HL-60 (cell line): ENCODE measurements around the gene RNF225.

Experiments
- DNase-seq, 2 experiments: peaks; one replicate each; pipeline ENCODE4 v3.0.0-alpha.2; 2010 to 2020; ENCODE audit warnings: low read depth in 1 of 2, low spot score in 1 of 2
- H3K27ac ChIP-seq: fragments of 250-450 bp; sonication (Bioruptor Pico); replicated peaks from 2 replicates; pipeline ENCODE4 v1.5.1; 2020; ENCODE audit warnings: mild to moderate bottlenecking, moderate library complexity
- H3K27me3 ChIP-seq: fragments of 250-450 bp; sonication (Bioruptor Pico); 2 replicates; pipeline ENCODE4 v1.5.1; 2021; ENCODE audit warnings: mild to moderate bottlenecking, moderate library complexity; ENCODE audit not compliant: insufficient read depth, poor library complexity, severe bottlenecking
- H3K4me3 ChIP-seq: replicated peaks from 2 replicates; pipeline ENCODE4 v1.5.1; 2011; ENCODE audit warnings: mild to moderate bottlenecking, control low read depth, low read length; ENCODE audit not compliant: insufficient read depth
- CTCF ChIP-seq: IDR thresholded peaks from one replicate; pipeline ENCODE4 v1.5.1; 2011; ENCODE audit warnings: low read length, control low read depth, inconsistent platforms; ENCODE audit not compliant: insufficient read depth
- GABPA ChIP-seq: IDR thresholded peaks from 2 replicates; pipeline ENCODE4 v1.6.1; 2012; ENCODE audit warnings: low read depth
- POLR2AphosphoS5 ChIP-seq: IDR thresholded peaks from 2 replicates; pipeline ENCODE4 v1.6.1; 2012; ENCODE audit warnings: low read depth
- SPI1 ChIP-seq: IDR thresholded peaks from 2 replicates; pipeline ENCODE4 v1.6.1; 2012; ENCODE audit warnings: low read depth, mild to moderate bottlenecking, borderline replicate concordance
- TF ChIP-seq, protein P1 (sequence below): IDR thresholded peaks from 2 replicates; pipeline ENCODE4 v1.6.1; 2012; ENCODE audit warnings: low read depth; ENCODE audit not compliant: insufficient replicate concordance

RNF225 gene

GRCh38 chr19:58417071-58417470, 21.6 kb downstream of the RNF225 start:
- no peak for DNase-seq
- Histone ChIP-seq H3K4me3 (no peak overlapping the region), H3K27me3 (no peaks in the 10 kb centered on the region), H3K27ac (no peak overlapping the region)
- TF ChIP-seq CTCF = no peak
- no peak for TF ChIP-seq POLR2AphosphoS5
- no peak for TF ChIP-seq GABPA
- TF ChIP-seq, protein P1, sequence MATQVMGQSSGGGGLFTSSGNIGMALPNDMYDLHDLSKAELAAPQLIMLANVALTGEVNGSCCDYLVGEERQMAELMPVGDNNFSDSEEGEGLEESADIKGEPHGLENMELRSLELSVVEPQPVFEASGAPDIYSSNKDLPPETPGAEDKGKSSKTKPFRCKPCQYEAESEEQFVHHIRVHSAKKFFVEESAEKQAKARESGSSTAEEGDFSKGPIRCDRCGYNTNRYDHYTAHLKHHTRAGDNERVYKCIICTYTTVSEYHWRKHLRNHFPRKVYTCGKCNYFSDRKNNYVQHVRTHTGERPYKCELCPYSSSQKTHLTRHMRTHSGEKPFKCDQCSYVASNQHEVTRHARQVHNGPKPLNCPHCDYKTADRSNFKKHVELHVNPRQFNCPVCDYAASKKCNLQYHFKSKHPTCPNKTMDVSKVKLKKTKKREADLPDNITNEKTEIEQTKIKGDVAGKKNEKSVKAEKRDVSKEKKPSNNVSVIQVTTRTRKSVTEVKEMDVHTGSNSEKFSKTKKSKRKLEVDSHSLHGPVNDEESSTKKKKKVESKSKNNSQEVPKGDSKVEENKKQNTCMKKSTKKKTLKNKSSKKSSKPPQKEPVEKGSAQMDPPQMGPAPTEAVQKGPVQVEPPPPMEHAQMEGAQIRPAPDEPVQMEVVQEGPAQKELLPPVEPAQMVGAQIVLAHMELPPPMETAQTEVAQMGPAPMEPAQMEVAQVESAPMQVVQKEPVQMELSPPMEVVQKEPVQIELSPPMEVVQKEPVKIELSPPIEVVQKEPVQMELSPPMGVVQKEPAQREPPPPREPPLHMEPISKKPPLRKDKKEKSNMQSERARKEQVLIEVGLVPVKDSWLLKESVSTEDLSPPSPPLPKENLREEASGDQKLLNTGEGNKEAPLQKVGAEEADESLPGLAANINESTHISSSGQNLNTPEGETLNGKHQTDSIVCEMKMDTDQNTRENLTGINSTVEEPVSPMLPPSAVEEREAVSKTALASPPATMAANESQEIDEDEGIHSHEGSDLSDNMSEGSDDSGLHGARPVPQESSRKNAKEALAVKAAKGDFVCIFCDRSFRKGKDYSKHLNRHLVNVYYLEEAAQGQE = no peak
- no peak for TF ChIP-seq SPI1

GRCh38 chr19:58428617-58429016, 33.2 kb downstream of the RNF225 start:
- Histone ChIP-seq H3K4me3 (no peak overlapping the region), H3K27me3 (no peaks in the 10 kb centered on the region), H3K27ac (no peak overlapping the region)
- DNase-seq = no peak
- TF ChIP-seq POLR2AphosphoS5 (no peak), SPI1 (no peak), GABPA (no peak), CTCF (no peak)
- TF ChIP-seq, protein P1 = no peak

DNA sequence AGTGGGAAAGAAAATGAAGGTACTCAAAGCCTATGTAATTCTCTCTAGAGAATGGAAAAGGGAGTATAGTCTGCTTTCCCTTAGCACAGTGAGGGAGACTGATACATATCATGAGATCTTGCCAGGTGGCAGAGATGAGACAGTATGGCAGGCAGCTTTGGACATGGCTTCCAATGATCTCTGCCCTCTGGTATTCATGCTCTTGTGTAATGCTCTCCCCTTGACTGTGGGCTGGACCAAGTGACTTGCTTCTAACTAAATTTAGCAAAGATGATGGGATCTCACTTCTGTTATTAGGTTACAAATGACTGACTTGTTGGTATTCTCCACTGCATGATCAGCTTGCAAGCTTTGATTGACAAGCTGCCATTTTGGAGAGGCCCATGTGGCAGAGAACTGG, 34.3 kb downstream of the RNF225 start:
- no peak for DNase-seq
- no peak overlapping the region for H3K27ac ChIP-seq
- H3K4me3 ChIP-seq = no peak overlapping the region
- TF ChIP-seq SPI1 (no peak), GABPA (no peak), POLR2AphosphoS5 (no peak), CTCF (no peak)
- TF ChIP-seq, protein P1 = no peak
- no peaks in the 10 kb centered on the region for H3K27me3 ChIP-seq
